GM23338 (cell line): Measurements from ENCODE around the gene RPS6KA5.

Experiments
- CREB1 ChIP-seq: fragments of 250-450 bp; sonication (Bioruptor Pico); IDR thresholded peaks from 2 replicates; pipeline ENCODE4 v1.5.0; 2020; ENCODE audit warnings: low read depth, mild to moderate bottlenecking, moderate library complexity
- CTCF ChIP-seq, 2 experiments: fragments of 200-600 bp in 1 of 2; sonication (generic) in 1 of 2; conservative IDR thresholded peaks; 2 replicates each; pipeline versions ENCODE4 v1.5.1 to v1.6.1; 2016 to 2017; ENCODE audit warnings: antibody characterized with exemption in 2 of 2, low read depth in 2 of 2, mild to moderate bottlenecking in 2 of 2, moderate library complexity in 1 of 2
- EZH2 ChIP-seq: fragments of 200-600 bp; sonication (generic); IDR thresholded peaks from one replicate; pipeline ENCODE4 v1.8.0; 2017; ENCODE audit warnings: antibody characterized with exemption, mild to moderate bottlenecking, low read depth; ENCODE audit not compliant: unreplicated experiment
- JUNB ChIP-seq: IDR thresholded peaks from one replicate; pipeline ENCODE4 v1.6.1; 2016; ENCODE audit warnings: antibody characterized with exemption; ENCODE audit not compliant: unreplicated experiment
- REST ChIP-seq: IDR thresholded peaks from one replicate; pipeline ENCODE4 v1.6.1; 2018; ENCODE audit warnings: antibody characterized with exemption; ENCODE audit not compliant: unreplicated experiment

- TF ChIP-seq CTCF (conservative IDR thresholded peaks at IDR 0.05; ENCODE audit: low read depth in 2 of 2) = no peak
- TF ChIP-seq JUNB = no peak
- TF ChIP-seq REST = no peak
- no peak for TF ChIP-seq CREB1 (CRISPR knock-in tag)
- no peak for TF ChIP-seq EZH2
These were observed 40.8 kb downstream of the RPS6KA5 start for GRCh38 chr14:91019673-91020072.
